ENCODE data around the gene E2F4. TPM values are rescaled to one million over a fixed set of nuclear protein-coding genes. Genes with fewer than 3 reads are reported as not detected.

E2F4 gene
- total and polyA plus RNA-seq, 8 donors = 32.8 to 304 (median 42.1) TPM

DNA sequence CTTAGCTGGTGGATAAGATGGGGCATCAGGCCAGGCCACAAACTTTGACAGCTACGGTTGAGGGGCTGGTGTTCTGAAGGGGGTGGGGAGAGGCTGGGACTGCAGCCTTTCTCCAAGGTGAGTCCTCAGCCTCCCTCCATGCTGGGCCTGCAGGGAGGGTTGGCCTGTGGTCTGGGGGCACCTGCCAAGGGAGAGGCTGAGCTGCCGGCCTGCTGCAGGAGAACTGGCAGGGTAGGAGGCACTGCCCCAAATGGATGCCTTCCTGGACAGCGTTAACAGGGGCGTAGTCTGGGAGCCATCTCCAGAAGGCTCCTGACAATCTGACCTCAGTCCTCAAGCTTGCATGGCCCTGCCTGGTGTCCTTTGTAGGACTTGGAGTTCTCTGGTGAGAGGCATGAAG, 12.1 kb downstream of the E2F4 start:
- H3K27me3 ChIP-seq = no peaks in the 10 kb centered on the region
- peaks cover 29 to 67% (median 45%) of the 10 kb centered on the region in 4 donors for H3K36me3 ChIP-seq
- no peaks in the 10 kb centered on the region for H3K9me3 ChIP-seq
- intact Hi-C loops (cut with DNase I; ENCODE audit: low total_unique reads) = no loop called here
- peaks cover 7 to 19% (median 15%) of the 10 kb centered on the region in 4 donors for H3K4me1 ChIP-seq
- H3K27ac ChIP-seq = no peak overlapping the region
- WGBS, 5 donors = 78 to 100% (median 82%) methylated on average over 2 to 4 of the region's 4 CpGs
- DNase-seq = no peak
- H3K4me3 ChIP-seq = no peak overlapping the region
- no peak for TF ChIP-seq POLR2A (IDR thresholded peaks at IDR 0.05)
- no peak for TF ChIP-seq POLR2AphosphoS5 (IDR thresholded peaks at IDR 0.05)
- no peak for TF ChIP-seq EP300 (IDR thresholded peaks at IDR 0.05)
- TF ChIP-seq, protein P1, sequence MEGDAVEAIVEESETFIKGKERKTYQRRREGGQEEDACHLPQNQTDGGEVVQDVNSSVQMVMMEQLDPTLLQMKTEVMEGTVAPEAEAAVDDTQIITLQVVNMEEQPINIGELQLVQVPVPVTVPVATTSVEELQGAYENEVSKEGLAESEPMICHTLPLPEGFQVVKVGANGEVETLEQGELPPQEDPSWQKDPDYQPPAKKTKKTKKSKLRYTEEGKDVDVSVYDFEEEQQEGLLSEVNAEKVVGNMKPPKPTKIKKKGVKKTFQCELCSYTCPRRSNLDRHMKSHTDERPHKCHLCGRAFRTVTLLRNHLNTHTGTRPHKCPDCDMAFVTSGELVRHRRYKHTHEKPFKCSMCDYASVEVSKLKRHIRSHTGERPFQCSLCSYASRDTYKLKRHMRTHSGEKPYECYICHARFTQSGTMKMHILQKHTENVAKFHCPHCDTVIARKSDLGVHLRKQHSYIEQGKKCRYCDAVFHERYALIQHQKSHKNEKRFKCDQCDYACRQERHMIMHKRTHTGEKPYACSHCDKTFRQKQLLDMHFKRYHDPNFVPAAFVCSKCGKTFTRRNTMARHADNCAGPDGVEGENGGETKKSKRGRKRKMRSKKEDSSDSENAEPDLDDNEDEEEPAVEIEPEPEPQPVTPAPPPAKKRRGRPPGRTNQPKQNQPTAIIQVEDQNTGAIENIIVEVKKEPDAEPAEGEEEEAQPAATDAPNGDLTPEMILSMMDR (IDR thresholded peaks at IDR 0.05) = no peak

DNA sequence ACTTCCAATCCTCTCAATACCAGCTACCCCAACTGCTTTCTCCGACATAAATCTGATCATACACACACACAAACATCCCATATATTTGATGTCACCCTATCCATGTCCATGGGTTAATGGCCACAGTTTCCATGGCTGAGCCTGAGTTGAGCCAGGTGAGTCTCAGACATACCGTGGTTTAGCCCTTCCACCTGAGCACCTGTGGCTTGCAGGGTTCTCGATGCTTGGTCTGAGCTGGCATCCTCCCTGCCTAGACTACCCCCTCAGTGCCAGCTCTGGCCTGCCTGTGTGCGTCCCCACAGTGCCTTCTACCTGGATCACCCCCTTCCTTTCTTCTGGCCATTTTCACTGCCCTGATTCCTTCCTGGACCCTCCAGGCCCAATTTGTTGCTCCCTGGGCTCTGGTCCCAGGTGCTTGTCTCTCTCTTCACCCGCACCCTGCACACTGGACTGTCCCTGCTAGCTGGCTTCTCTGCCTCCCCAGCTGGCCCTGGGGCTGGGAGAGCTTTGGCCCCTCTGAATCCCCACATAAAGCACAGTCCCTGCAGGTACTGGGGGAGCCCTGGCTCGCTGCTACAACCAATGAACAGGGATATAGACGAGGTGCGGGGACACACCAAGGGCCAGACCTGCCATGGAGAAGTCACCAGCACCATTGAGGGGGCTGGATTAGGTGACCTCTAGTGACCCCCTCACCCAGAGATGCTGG, 14.3 kb downstream of the E2F4 start:
- TF ChIP-seq POLR2AphosphoS5 (IDR thresholded peaks at IDR 0.05) (no peak), EP300 (IDR thresholded peaks at IDR 0.05) (no peak)
- H3K4me3 ChIP-seq = no peak overlapping the region
- H3K36me3 ChIP-seq = peaks cover 28 to 53% (median 36%) of the 10 kb centered on the region in 4 donors
- 86 to 95% (median 92%) methylated on average over 7 to 8 of the region's 8 CpGs for WGBS, 5 donors
- no peaks in the 10 kb centered on the region for H3K9me3 ChIP-seq
- H3K27me3 ChIP-seq = no peaks in the 10 kb centered on the region
- intact Hi-C loops (cut with DNase I; ENCODE audit: low total_unique reads) = no loop called here
- H3K27ac ChIP-seq = no peak overlapping the region
- peaks cover 0 to 4% (median 0%) of the 10 kb centered on the region in 4 donors for H3K4me1 ChIP-seq
- no peak for DNase-seq

DNA sequence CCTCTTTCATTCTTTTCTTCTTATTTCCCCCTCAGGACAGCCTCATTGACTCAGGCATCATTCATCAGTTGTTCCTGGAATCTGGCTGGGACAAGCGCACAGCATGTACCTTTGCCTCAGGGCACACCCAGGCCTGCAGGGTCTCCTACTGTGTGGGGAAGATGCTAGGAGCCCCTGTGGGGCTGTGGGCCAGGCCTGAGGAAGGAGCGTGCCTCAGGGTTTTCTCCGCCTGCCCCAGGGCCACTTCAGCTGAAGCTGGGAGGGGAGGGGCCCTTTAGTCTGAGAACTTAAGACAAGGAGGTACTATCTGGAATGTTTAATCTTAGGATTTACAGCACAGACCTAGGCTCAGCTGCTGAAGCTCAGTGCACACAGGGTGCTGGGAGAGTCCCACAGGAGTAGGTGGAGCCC, 14.9 kb downstream of the E2F4 start:
- H3K27me3 ChIP-seq = no peaks in the 10 kb centered on the region
- H3K4me1 ChIP-seq = peaks cover 0 to 4% (median 0%) of the 10 kb centered on the region in 4 donors
- TF ChIP-seq POLR2A (IDR thresholded peaks at IDR 0.05) = no peak
- TF ChIP-seq POLR2AphosphoS5 (IDR thresholded peaks at IDR 0.05) = no peak
- TF ChIP-seq EP300 (IDR thresholded peaks at IDR 0.05) = no peak
- TF ChIP-seq, protein P1 (IDR thresholded peaks at IDR 0.05) = no peak
- no peak for DNase-seq
- H3K4me3 ChIP-seq = no peak overlapping the region
- no peaks in the 10 kb centered on the region for H3K9me3 ChIP-seq
- peaks cover 23 to 47% (median 30%) of the 10 kb centered on the region in 4 donors for H3K36me3 ChIP-seq
- WGBS, 5 donors = 85 to 94% (median 88%) methylated on average over 3 of the region's 3 CpGs
- intact Hi-C loops (cut with DNase I; ENCODE audit: low total_unique reads) = no loop called here
- no peak overlapping the region for H3K27ac ChIP-seq

DNA sequence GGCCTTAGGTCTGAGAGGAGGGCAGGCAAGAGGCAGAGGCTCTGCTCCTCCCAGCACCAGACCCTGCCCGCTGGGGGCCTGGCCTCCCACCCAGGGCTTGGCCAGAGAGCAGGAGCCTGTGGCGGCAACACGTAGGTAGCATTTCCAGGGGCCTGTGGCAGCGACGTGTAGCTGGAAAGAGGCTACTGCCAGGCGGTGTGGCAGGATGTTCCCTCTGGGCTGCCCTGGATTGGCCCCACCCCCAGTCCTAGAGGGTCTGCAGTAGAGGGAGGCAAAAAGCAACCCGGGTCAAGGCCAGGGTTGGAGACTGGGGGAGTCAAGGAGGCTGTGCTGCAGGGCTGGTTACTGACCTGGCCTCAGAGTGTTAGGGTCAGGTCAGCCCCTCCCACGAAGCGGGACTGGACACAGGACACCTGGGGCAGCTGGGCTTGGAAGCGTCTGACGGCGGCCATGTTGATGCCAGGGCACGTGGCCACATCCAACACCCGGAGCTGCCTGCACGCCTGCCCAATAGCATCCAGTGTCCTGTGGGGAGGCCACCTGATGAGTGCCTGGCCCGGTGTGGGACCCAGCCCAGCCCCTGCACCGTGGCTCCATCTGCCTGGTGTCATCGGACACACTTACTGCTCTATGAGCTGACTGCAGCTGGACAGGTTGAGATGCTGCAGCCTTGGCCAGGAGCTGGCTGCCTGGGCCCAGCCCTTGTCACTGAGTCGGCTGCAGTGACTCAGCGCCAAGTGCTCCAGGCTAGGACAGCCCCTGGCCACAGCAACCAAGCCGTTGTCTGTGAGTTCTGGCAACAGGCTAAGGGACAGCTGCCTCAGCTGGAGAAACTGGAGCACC, 15.5 kb downstream of the E2F4 start:
- TF ChIP-seq POLR2AphosphoS5 (IDR thresholded peaks at IDR 0.05) (no peak), EP300 (IDR thresholded peaks at IDR 0.05) (no peak), POLR2A (IDR thresholded peaks at IDR 0.05) (no peak)
- TF ChIP-seq, protein P1 (IDR thresholded peaks at IDR 0.05) = no peak
- WGBS, 5 donors = 49 to 73% (median 61%) methylated on average over 11 to 21 of the region's 21 CpGs
- peaks cover 0 to 4% (median 0%) of the 10 kb centered on the region in 4 donors for H3K4me1 ChIP-seq
- no peak overlapping the region for H3K27ac ChIP-seq
- no peak for DNase-seq
- H3K36me3 ChIP-seq = peaks cover 16 to 41% (median 24%) of the 10 kb centered on the region in 4 donors
- H3K4me3 ChIP-seq = no peak overlapping the region
- intact Hi-C loops (cut with DNase I; ENCODE audit: low total_unique reads) = no loop called here
- H3K27me3 ChIP-seq = no peaks in the 10 kb centered on the region
- H3K9me3 ChIP-seq = no peaks in the 10 kb centered on the region

Data from stomach (tissue), 9 donors.